Activated CD8-positive, alpha-beta memory T cell treated with anti-CD3 and anti-CD28 coated beads for 36 hours (primary cell): ENCODE measurements around the gene MCHR2. TPM values are rescaled to one million over a fixed set of nuclear protein-coding genes. Genes with fewer than 3 reads are reported as not detected.
"Not testable (repeated sequence)": the region's sequence is repeated elsewhere in the genome, so short reads cannot be mapped to it uniquely, and the experiment has no call there.

ENCODE experiments used
- CTCF ChIA-PET: fragments of 350-600 bp; sonication (Branson Sonifier 250); formaldehyde crosslinking; loops from one replicate; lab custom pipeline; 2021; ENCODE audit warnings: antibody characterized with exemption; lab: Charles Lee
- POLR2A ChIA-PET: fragments of 350-600 bp; sonication (Branson Sonifier 250); formaldehyde crosslinking; loops from one replicate; lab custom pipeline; 2021; ENCODE audit warnings: antibody characterized with exemption; lab: Charles Lee
- total RNA-seq, 2 experiments: library from RNA; stranded (reverse); gene quantifications; one replicate each; pipeline ENCODE4 v1.2.3, GENCODE V29; 2021

The MCHR2 gene, protein sequence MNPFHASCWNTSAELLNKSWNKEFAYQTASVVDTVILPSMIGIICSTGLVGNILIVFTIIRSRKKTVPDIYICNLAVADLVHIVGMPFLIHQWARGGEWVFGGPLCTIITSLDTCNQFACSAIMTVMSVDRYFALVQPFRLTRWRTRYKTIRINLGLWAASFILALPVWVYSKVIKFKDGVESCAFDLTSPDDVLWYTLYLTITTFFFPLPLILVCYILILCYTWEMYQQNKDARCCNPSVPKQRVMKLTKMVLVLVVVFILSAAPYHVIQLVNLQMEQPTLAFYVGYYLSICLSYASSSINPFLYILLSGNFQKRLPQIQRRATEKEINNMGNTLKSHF
- not detected for total RNA-seq

DNA sequence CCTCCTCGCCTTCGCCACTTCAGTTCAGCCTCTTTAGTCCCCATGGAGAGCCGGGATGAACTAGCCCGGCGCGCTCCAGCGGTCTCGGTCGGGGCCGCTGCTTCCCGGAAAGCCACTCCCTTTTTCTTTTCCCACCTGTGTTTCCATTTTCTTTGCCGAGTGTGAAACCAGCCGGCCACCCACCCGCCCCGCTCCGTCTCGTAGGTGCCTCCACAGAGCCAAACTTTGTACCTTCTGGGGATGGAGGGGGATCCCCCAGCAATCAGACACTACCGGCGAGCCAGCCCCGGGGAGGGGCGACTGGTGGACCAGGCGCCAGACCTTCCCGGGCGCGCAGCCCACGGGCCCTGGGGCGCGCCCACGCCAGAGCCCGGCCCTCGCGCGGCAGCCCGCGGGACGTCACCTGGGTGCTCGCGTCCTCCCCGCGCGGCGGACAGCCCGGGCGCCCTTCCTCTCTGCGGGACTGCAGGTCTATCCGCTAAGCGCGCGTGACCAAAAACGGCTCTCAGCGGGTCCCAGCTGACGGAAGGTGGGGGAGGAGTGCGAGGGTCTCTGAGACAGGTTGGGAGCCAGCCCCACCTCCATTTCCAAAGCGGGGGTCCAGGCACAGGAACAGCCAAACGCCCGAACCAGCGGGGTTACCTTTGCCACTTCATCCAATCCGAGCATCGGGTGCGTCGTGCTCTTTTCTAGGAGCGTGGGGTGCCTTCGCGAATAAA lies at the start of gene MCHR2:
Gene MCHR2 (minus strand): TSS at position 691 of the 719 bp plus-strand sequence. CDS start 38,076 bp downstream, outside the sequence.
- ChIA-PET POLR2A (no interaction called here), CTCF (no interaction called here)

- POLR2A ChIA-PET, CTCF ChIA-PET: not testable (repeated sequence)
Measured at GRCh38 chr6:100038546-100038945, 44.5 kb upstream of the MCHR2 start.

- ChIA-PET CTCF (interaction anchor here (1.0 kb wide), 1 partner anchor 193 kb away, joined by 3 read pairs; no protein-coding TSS in a partner anchor), POLR2A (no interaction called here)
Measured at GRCh38 chr6:100035873-100036653, 42.0 kb upstream of the MCHR2 start.

- ChIA-PET CTCF (no interaction called here), POLR2A (no interaction called here)
Measured at GRCh38 chr6:100023798-100024197, 29.8 kb upstream of the MCHR2 start.

- CTCF ChIA-PET = no interaction called here
- POLR2A ChIA-PET = no interaction called here
Measured at GRCh38 chr6:100022847-100023246, 28.8 kb upstream of the MCHR2 start.

DNA sequence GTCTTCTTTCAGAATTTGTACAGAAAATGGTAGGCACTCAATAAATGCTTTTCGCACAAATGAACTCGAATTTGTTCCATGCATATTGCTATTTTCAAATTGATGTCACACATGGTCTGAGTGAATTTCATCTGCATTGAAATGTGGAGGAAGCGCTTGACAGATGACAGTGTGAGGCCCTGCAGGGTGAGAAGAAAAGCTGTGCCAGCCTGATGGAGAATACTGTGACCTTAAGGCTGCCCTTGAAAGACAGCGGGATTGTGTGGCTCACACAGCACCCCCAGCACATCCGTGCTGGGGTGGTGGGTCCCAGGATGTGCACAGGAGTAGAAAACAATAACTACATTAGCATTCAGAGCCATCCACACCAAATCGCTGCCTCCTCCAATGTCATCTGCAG lies 14.8 kb upstream of the MCHR2 start:
- ChIA-PET POLR2A (no interaction called here), CTCF (no interaction called here)

- CTCF ChIA-PET = interaction anchor here (0.7 kb wide), 1 partner anchor 12 kb away, joined by 3 read pairs; no protein-coding TSS in a partner anchor
- POLR2A ChIA-PET = no interaction called here
Measured at GRCh38 chr6:100001915-100002388, 7.9 kb upstream of the MCHR2 start.

DNA sequence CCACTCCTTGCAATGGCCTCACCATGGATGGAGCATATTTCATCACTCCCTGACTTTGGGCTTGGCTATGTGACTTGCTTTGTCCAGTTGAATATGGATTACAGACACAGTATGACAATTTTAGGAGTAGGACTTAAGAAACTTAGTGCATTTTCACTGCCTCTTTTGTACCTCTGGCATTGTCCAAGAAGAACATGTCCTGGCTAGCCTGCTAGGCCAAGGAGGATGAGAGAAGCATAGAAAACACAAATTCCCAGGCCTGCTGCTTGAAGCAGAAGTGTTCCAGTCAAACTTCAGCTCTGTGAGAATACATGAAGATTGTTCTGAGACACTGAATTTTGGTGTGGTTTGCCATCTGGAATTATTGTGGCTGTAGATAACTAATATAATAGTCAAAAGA lies 3.1 kb upstream of the MCHR2 start:
- POLR2A ChIA-PET = no interaction called here
- CTCF ChIA-PET = no interaction called here

DNA sequence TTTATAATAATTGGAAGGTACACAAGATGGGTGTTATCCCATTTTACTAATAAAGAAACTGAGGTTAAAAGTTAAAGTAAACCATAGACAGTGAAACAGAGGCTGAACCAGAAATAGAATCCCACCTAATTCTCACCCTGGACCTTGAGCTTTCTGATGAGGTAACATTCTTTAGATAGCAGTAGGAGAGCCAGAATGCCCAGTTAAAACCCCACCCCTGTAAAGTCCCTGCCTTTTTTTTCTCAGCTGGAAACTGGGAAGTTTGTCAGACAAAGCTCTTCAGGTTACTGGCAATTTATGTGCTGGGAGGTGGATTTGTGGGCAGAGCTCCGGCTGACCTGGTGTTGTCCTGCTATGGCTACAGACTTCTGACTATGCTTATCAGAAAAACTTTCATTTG lies 1.9 kb upstream of the MCHR2 start:
- CTCF ChIA-PET = no interaction called here
- POLR2A ChIA-PET = no interaction called here

DNA sequence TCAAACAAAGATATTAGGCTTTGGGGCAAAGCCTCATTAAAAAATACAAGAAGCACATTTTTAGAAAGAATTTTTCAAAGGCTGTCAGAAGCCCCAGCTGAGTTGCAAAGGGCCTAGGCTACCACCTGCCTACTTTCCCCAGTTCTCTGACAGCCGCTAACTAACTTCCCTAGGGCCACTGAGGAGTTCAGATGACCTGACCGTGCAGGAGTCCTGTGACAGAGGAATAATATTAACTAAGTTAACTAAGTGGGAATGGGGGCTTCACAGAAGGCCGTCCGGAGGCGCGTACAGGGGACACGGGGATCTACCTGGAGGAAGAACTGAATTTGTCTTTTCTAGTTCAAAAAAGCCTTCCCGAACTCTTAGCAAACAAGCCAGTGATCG lies 884 bp downstream of the MCHR2 start:
- ChIA-PET CTCF (no interaction called here), POLR2A (no interaction called here)

DNA sequence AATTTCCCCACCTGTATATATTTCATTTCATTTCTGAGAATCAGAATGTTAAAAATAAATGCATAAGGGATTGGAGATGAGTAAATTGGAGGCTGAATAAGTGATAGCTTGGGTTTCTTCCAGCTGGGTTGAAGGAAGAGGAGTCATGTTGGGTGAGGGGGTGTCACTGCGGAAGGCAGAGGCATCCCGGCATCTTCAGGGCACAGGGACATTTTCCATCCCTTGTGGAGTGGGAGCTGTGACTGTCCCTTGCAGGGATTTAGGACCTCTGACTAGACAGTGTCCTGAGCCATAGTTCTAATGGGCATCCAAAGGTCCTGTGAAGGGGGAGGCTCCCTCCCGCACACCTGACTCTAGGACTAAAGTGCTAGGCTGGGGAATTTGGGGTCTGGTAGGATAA lies 2.1 kb downstream of the MCHR2 start:
- ChIA-PET POLR2A (no interaction called here), CTCF (no interaction called here)

GRCh38 chr6:99980741-99981140 lies 13.3 kb downstream of the MCHR2 start:
- ChIA-PET CTCF (no interaction called here), POLR2A (no interaction called here)

- POLR2A ChIA-PET = no interaction called here
- CTCF ChIA-PET = no interaction called here
Measured at GRCh38 chr6:99979953-99980352, 14.1 kb downstream of the MCHR2 start.

DNA sequence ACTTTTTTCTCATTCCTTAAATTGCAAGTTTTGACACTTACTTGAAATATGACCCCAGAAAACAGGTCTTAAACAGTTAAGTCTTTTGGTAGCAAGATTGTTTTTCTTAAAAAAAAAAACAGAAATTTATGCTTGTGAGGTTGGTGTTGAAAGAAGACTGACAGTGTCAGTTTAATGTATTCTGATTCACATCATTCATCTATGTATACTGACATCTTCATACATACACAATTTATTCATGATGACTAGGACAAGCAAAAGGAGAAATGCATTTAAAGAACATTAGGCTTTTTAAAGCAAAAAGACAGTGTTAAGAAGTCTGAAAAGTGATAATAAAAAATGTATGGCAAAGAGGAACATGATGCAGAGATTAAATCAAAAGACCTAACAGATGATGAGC lies 27.0 kb downstream of the MCHR2 start:
- CTCF ChIA-PET = no interaction called here
- POLR2A ChIA-PET = no interaction called here

DNA sequence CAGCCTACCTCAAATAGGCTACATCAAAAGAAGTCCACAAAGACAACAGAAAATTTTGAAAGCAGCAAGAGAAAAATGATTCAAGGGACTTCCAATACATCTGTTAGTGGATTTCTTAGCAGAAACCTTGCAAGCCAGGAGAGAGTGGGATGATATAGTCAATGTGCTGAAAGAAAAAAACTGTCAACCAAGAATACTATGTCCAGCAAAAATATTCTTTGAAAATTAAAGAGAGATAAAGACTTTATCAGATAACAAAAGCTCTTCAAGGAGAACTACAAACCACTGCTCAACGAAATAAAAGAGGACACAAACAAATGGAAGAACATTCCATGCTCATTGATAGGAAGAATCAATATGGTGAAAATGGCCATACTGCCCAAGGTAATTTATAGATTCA lies 34.0 kb downstream of the MCHR2 start:
- CTCF ChIA-PET = no interaction called here
- POLR2A ChIA-PET = no interaction called here

DNA sequence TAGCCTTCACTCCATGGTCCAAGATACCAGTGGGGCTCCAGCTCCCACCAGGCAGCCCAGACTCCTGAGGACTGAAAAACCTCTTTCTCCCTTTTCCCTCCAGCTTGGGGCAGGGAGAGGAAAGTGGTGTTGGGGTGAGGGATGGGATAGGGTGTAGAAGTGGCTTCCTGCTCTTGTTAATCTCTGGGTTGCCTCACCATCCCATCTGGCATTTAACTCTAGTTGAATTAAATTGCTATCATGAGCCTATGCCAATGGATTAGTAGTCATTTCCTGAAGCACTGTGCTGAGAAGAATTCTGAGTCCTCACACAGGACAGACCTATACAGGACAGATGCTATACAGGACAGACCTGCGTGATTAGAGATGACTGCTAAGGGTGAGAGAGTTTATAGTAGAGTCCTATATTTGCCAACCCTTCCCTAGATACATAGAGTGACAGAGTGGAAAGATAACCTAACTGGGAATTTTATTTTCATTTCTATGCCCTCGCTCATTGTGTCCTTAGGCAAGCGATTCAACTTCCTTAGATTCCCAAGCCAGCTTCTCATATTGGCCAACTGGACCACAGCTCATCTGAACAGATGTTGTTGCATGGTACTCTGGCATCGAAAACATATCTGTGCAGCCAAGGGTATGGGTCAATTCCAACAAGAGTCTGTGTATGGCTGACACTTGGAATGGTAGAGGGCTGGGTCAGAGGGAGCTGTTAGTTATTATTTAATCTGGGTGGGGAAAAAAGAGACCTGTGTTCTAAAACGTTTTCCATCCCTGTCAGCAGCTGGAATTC lies 42.8 kb downstream of the MCHR2 start:
- CTCF ChIA-PET = no interaction called here
- POLR2A ChIA-PET = no interaction called here

DNA sequence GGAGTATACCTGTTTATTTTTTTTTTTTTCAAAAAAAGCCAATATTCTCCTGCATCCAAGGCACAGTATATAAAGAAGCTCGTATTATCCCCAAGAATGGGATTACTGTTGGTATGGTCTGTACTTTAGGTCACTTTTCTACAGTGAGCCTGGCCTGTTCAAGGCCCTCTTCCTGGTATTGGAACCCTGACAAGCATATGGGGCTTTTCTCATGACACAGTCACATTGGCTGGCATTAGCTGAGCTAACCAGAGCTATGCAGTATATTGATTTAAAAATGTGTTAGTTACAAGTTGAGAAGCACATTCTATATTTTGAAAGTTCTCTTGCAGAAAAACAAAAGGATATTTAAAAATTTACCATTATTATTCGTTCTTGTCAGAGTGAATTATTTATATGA lies 48.0 kb downstream of the MCHR2 start:
- CTCF ChIA-PET = no interaction called here
- POLR2A ChIA-PET = no interaction called here

DNA sequence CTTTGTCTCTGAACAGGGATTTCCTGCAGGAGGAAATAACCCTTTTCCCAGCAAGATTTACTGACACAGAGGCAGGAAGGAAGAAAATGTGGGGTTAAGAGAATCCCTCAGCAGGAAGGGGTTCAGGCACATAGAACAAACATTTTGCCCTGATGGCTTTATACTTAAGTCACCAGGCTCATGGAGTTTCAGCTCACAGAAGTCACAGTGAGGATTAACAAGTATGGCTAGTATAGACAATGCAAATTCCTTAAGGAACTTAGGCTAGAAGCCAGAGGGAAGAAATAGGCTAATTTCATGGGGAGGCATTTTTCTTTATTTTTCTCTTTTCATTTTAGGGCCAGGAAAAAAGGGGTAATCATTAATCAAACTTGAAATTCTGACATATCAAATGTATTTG lies 50.2 kb downstream of the MCHR2 start:
- POLR2A ChIA-PET = no interaction called here

DNA sequence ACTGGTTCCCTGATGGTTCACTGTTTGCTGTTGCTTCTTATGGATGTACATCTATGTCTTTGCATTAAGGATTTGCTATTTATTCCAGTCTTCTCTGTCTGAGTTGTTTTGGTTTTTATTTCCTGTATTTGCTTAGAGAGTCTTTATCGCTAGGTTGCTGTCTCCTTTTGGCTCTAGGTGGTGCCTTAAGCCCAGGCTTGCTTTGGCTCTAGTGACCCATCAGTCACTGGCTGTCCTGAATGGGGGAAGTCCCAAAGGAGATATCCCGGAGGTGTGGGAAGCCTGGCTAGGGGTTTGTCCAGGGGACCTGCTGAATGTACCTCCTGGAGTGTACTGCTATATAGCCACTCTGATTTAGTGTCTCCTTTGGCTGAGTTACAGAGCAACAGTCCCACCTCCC lies 53.4 kb downstream of the MCHR2 start:
- CTCF ChIA-PET = no interaction called here

More for the DNA sequence above, 50.2 kb downstream of the MCHR2 start:
- CTCF ChIA-PET = no interaction called here

More for the DNA sequence above, 53.4 kb downstream of the MCHR2 start:
- POLR2A ChIA-PET = no interaction called here
